Measurements from ENCODE around the gene ITPR1. TPM values are rescaled to one million over a fixed set of nuclear protein-coding genes. Genes with fewer than 3 reads are reported as not detected.

Gene ITPR1
- polyA plus RNA-seq, 1 of the 3 experiments (the other 2 are of a cell fraction): 5.9 TPM

DNA sequence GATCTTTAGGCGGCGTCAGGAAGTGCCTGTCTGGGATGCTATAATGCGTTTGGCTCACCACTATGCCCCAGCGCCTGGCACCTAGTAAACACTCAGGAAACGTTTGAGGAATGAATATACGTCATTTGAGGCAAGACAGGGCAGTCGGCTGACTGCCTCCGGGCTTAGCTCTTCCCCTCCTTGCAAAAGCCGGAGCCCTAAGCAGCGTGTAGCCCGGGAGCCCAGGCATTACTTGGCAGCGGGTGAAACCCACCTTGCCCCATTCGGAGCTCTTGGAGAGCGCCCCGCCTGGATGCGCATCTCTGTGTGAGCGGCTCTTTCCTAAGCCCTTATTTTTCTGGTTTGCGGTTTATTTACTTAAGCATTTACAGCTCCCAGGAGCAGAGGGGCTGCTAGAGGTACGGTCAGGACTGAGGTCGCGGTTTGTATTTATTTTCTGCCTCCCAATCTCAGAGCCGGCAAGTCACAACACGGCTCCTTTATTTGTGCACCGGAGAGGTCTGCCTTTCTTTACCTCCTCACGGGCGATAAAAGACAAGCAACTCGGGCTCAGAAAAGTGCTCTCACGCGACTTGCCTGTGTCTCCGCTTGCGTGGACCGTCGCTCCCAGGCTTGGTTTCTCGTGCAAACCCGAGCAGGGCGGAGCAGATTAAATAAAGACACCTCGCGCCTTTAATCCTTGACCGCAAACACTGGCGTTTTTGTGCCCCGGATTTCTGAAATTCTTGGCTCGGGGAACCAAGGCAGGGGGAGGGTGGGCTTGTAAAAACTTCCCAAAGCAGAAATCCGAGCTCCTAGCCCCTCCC lies 737 bp upstream of the ITPR1 start:
- no peaks in the 10 kb centered on the region for H4K20me1 ChIP-seq (ENCODE audit: insufficient read depth)
- peak overlapping the region; percentile 99 for H3K4me2 ChIP-seq
- H3K36me3 ChIP-seq (replicated peaks in 1 of 2; ENCODE audit: control insufficient read depth in 1 of 2, insufficient read depth in 2 of 2, low read length in 1 of 2): no peaks in the 10 kb centered on the region
- TF ChIP-seq RXRA (IDR thresholded peaks at IDR 0.05; ENCODE audit: borderline replicate concordance, low read depth): no peak
- TF ChIP-seq MXI1 (IDR thresholded peaks at IDR 0.05; ENCODE audit: low read depth, low read length): 0 out of 2 replicates have a peak, but pooled peaks have one; percentile 42
- TF ChIP-seq TEAD4 (IDR thresholded peaks at IDR 0.05; ENCODE audit: borderline replicate concordance, insufficient read depth): 0 out of 2 replicates have a peak, but pooled peaks have one; percentile 1
- TF ChIP-seq EP300 (IDR thresholded peaks at IDR 0.05; ENCODE audit: borderline replicate concordance in 1 of 2, low read depth in 1 of 2, low read length in 1 of 2): 0 out of 4 replicates have a peak, but pooled peaks of 1 of the 2 experiments have one; percentile 10
- no peak for TF ChIP-seq USF1 (IDR thresholded peaks at IDR 0.05; ENCODE audit: borderline replicate concordance, low read depth)
- TF ChIP-seq PBX3 (IDR thresholded peaks at IDR 0.05): peak; percentile 21; the same call in 1 of the 2 replicates
- TF ChIP-seq SIN3A (IDR thresholded peaks at IDR 0.05; ENCODE audit: borderline replicate concordance, low read depth, low read length): 0 out of 2 replicates have a peak, but pooled peaks have one; percentile 27
- no peak for TF ChIP-seq RFX5 (IDR thresholded peaks at IDR 0.05; ENCODE audit: low read length)
- TF ChIP-seq, protein P1, sequence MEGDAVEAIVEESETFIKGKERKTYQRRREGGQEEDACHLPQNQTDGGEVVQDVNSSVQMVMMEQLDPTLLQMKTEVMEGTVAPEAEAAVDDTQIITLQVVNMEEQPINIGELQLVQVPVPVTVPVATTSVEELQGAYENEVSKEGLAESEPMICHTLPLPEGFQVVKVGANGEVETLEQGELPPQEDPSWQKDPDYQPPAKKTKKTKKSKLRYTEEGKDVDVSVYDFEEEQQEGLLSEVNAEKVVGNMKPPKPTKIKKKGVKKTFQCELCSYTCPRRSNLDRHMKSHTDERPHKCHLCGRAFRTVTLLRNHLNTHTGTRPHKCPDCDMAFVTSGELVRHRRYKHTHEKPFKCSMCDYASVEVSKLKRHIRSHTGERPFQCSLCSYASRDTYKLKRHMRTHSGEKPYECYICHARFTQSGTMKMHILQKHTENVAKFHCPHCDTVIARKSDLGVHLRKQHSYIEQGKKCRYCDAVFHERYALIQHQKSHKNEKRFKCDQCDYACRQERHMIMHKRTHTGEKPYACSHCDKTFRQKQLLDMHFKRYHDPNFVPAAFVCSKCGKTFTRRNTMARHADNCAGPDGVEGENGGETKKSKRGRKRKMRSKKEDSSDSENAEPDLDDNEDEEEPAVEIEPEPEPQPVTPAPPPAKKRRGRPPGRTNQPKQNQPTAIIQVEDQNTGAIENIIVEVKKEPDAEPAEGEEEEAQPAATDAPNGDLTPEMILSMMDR (IDR thresholded peaks at IDR 0.05): peak; percentile 24
- no peaks in the 10 kb centered on the region for H3K9me2 ChIP-seq
- peak overlapping the region; percentile 69 for H3K9ac ChIP-seq
- H3F3A ChIP-seq (replicated peaks; ENCODE audit: insufficient read depth): peaks cover 3% of the 10 kb centered on the region
- 1% methylated on average over 32 of the region's 43 CpGs for WGBS (ENCODE audit: low lambda C conversion rate)
- peak overlapping the region; percentile 86 for H2AFZ ChIP-seq (ENCODE audit: low read depth)
- no peaks in the 10 kb centered on the region for H3K27me3 ChIP-seq (ENCODE audit: insufficient read depth)
- POLR2A ChIA-PET: interaction anchor here (0.6 to 3.2 kb wide), 25 partner anchors 10 to 686 kb away, joined by 3 to 49 read pairs (median 4); partner anchors contain the start of gene SUMF1
- peak overlapping the region; percentile 39 to 92; a peak in 3 of 4 replicates for H3K27ac ChIP-seq (ENCODE audit: low read depth in 2 of 2, low read length in 1 of 2)
- H3K79me2 ChIP-seq (ENCODE audit: insufficient read depth): no peaks in the 10 kb centered on the region
- no peaks in the 10 kb centered on the region for H3K9me3 ChIP-seq
- peak overlapping the region; percentile 92 to 96 for H3K4me3 ChIP-seq (ENCODE audit: low read depth in 2 of 2, low read length in 1 of 2)
- peak; percentile 58 for DNase-seq
- peaks cover 0 to 21% of the 10 kb centered on the region in 2 experiments; a peak in 2 of 4 replicates for H3K4me1 ChIP-seq (ENCODE audit: control insufficient read depth in 1 of 2, insufficient read depth in 2 of 2, low read depth in 1 of 2, low read length in 1 of 2)
- CTCF ChIA-PET: interaction anchor here (0.8 to 7.8 kb wide), 9 partner anchors 13 to 164 kb away, joined by 3 to 44 read pairs (median 3); no protein-coding TSS in a partner anchor

Data from SK-N-SH (cell line).